ENCODE measurements around the gene FHIP1A. TPM values are rescaled to one million over a fixed set of nuclear protein-coding genes. Genes with fewer than 3 reads are reported as not detected.

The FHIP1A gene
- 10 to 100 TPM; 21.6 to 53.1 (median 29.1) TPM for total RNA-seq
- long read RNA-seq, donor 1, partial matches to known transcripts: 2 of 5 reads
- long read RNA-seq, donor 1, other reads (novel, unspliced or antisense): 3 of 5 reads
- long read RNA-seq, donor 2, partial matches to known transcripts: 3 of 5 reads
- long read RNA-seq, donor 2, other reads (novel, unspliced or antisense): 2 of 5 reads

DNA sequence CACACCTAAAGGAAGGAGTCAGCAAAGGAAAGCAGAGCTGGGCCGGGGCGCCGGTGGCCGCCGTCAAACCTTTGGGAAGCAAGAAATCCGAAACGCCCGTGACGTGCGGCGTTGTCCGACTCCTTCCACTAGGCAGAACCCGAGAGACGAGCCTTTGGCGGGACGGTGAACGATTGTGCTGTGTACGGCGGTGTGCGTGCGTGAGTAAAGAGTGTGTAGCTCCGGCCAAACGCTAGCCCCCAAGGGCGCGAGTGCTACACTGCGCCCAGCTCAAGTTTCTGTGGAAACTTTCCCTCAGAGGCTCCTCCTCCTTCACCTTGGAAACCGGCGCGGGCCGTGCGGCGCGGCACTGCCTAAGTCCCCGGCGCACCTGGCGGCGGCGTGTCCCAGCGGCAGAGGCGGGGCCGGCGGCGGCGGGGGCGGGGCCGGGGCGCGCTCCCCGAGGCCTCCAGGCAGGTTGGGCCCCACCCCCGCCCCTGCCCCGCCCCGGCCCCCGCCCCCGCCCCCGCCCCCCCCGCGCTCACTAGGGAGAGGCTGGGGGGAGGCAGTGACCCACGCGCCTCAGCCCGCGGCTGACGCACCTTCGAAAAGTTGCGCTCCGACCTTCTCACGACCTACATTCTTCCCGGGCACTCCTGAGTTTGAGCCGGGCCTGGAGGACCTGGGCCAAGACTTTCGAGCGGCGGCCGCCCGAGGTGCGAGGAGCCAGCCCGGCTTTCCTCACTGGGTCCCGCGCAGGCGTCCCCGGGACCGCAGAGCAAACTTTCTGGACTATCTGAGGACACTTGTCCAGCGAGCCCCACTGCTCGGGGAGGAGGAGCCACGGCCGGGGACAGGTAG, at the start of gene FHIP1A:
TSS of gene FHIP1A (plus strand) at position 547 of the 840 bp plus-strand sequence. CDS start 157,084 bp downstream, outside the sequence.
- ATAC-seq: peak; percentile 91

GRCh38 chr4:151359576-151359975, 49.4 kb upstream of the FHIP1A start:
- TF ChIP-seq, protein P1, sequence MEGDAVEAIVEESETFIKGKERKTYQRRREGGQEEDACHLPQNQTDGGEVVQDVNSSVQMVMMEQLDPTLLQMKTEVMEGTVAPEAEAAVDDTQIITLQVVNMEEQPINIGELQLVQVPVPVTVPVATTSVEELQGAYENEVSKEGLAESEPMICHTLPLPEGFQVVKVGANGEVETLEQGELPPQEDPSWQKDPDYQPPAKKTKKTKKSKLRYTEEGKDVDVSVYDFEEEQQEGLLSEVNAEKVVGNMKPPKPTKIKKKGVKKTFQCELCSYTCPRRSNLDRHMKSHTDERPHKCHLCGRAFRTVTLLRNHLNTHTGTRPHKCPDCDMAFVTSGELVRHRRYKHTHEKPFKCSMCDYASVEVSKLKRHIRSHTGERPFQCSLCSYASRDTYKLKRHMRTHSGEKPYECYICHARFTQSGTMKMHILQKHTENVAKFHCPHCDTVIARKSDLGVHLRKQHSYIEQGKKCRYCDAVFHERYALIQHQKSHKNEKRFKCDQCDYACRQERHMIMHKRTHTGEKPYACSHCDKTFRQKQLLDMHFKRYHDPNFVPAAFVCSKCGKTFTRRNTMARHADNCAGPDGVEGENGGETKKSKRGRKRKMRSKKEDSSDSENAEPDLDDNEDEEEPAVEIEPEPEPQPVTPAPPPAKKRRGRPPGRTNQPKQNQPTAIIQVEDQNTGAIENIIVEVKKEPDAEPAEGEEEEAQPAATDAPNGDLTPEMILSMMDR (IDR thresholded peaks at IDR 0.05): no peak
- intact Hi-C loops (cut with DNase I, micrococcal nuclease): no loop called here
- DNase-seq: peak in 2 of 3 donors; percentile 58 to 86
- Histone ChIP-seq H3K4me1 (ENCODE audit: low read depth) (no peaks in the 10 kb centered on the region), H3K4me3 (no peak overlapping the region), H3K9me3 (no peaks in the 10 kb centered on the region), H3K36me3 (ENCODE audit: low read depth) (no peaks in the 10 kb centered on the region)
- peak; percentile 85 for ATAC-seq

More for the DNA sequence above, at the start of gene FHIP1A:
- Histone ChIP-seq H3K36me3 (ENCODE audit: low read depth) (no peaks in the 10 kb centered on the region), H3K9me3 (no peaks in the 10 kb centered on the region), H3K4me1 (ENCODE audit: low read depth) (peaks cover 5% of the 10 kb centered on the region), H3K4me3 (peak within 1 kb of the TSS; percentile 40)
- TF ChIP-seq, protein P1 (IDR thresholded peaks at IDR 0.05): no peak
- peak; percentile 92 to 96 (median 94) for DNase-seq
- intact Hi-C loops (cut with DNase I, micrococcal nuclease): no loop called here

DNA sequence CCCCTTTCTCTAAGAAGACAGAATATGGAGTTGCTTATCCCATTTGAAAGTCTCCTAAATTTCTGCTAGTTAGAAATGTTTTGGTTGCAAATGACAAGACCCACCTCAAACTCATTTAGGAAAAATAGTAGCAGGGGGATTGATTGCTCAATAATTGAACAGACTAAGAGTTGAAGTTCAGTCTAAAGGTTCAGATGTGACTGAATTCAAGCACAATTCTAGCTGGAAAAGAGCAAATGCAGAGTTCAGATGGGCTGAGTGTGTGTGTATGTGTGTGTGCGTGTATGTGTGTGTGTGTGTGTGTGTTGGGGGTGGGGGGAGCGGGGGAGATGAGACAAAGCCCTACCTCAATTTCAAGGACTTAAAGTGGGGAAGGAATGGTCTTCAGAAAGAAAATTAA, 47.9 kb upstream of the FHIP1A start:
- DNase-seq (no peak), ATAC-seq (no peak)
- no peaks in the 10 kb centered on the region for H3K4me1 ChIP-seq (ENCODE audit: low read depth)
- H3K9me3 ChIP-seq: no peaks in the 10 kb centered on the region
- H3K4me3 ChIP-seq: no peak overlapping the region
- intact Hi-C loops (cut with DNase I, micrococcal nuclease): loop anchor here in 1 of 2 donors (10.0 kb wide), 1 partner anchor 76 kb away; no protein-coding TSS in a partner anchor
- TF ChIP-seq, protein P1 (IDR thresholded peaks at IDR 0.05): no peak
- no peaks in the 10 kb centered on the region for H3K36me3 ChIP-seq (ENCODE audit: low read depth)

GRCh38 chr4:151361966-151362365, 47.0 kb upstream of the FHIP1A start:
- H3K4me3 ChIP-seq: no peak overlapping the region
- no peak for DNase-seq
- H3K4me1 ChIP-seq (ENCODE audit: low read depth): no peaks in the 10 kb centered on the region
- no peaks in the 10 kb centered on the region for H3K36me3 ChIP-seq (ENCODE audit: low read depth)
- TF ChIP-seq, protein P1 (IDR thresholded peaks at IDR 0.05): no peak
- no peaks in the 10 kb centered on the region for H3K9me3 ChIP-seq
- no peak for ATAC-seq
- intact Hi-C loops (cut with DNase I, micrococcal nuclease): loop anchor here in 1 of 2 donors (10.0 kb wide), 1 partner anchor 77 kb away; no protein-coding TSS in a partner anchor

DNA sequence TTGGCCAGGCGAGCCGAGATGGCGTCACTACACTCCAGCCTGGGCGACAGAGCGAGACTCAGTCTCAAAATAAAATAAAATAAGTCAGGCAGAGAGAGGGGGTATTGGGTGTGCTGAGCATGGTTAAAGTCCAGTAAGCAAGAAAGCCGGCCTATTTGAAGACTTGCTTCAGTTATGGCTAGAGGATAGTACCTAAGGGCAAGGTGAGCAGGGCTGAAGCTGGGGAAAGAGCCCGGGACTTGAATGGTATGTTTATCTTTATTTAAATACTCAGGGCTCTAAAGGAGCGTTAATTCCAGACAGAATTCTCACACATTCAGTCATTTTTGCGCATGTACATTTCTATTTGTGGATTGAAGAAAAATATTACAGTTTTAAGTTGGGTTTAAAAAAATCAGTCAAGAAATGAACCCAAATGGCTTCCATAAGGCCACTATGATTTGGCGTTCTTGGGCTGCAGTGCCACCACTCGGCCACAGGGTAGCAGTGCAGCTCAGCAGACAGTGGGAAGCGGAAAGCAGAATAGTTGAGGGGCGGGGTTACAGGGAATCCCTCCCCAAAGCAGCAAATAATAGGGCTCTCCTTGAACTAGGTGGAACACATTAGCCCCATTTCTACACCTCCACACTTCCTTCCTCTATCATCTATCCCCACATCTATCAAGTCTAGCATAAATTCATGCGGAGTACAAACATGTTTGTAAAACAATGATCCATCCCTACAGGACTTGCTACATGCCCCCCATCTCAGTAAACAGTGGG, 46.4 kb upstream of the FHIP1A start:
- Histone ChIP-seq H3K4me1 (ENCODE audit: low read depth) (no peaks in the 10 kb centered on the region), H3K36me3 (ENCODE audit: low read depth) (no peaks in the 10 kb centered on the region), H3K4me3 (no peak overlapping the region), H3K9me3 (no peaks in the 10 kb centered on the region)
- peak; percentile 71 to 90 (median 86) for DNase-seq
- peak; percentile 97 for ATAC-seq
- intact Hi-C loops (cut with DNase I, micrococcal nuclease): loop anchor here in 1 of 2 donors (10.0 kb wide), 1 partner anchor 78 kb away; no protein-coding TSS in a partner anchor
- TF ChIP-seq, protein P1 (IDR thresholded peaks at IDR 0.05): peak; percentile 90

Measured in mucosa of descending colon (tissue), 3 donors.